Large intestine (tissue), 3 donors: ENCODE measurements around the gene RBPJL. TPM values are rescaled to one million over a fixed set of nuclear protein-coding genes. Genes with fewer than 3 reads are reported as not detected.
A peak's percentile ranks its signal among the peaks of the same experiment; 100 is the strongest.

Experiments used
- DNase-seq, 2 donors: peaks; one replicate each; pipeline versions ENCODE4 v3.0.0 to v3.0.0-alpha.2; 2013
- H3K27ac ChIP-seq: one replicate; pipeline ENCODE4 v1.5.1; 2013; ENCODE audit warnings: low read length
- H3K27me3 ChIP-seq: 2 replicates; pipeline ENCODE4 v1.6.1; 2013; ENCODE audit warnings: low read length; ENCODE audit not compliant: control insufficient read depth, insufficient read depth
- H3K36me3 ChIP-seq: 2 replicates; pipeline ENCODE4 v1.6.1; 2013; ENCODE audit warnings: low read length; ENCODE audit not compliant: control insufficient read depth, insufficient read depth
- H3K4me1 ChIP-seq: one replicate; pipeline ENCODE4 v1.6.1; 2013; ENCODE audit warnings: low read length; ENCODE audit not compliant: control insufficient read depth, insufficient read depth
- H3K4me3 ChIP-seq: one replicate; pipeline ENCODE4 v1.5.1; 2013; ENCODE audit warnings: low read length
- H3K9me3 ChIP-seq: one replicate; pipeline ENCODE4 v1.6.1; 2013; ENCODE audit warnings: mild to moderate bottlenecking, low read depth, low read length, moderate library complexity; ENCODE audit not compliant: control insufficient read depth
- WGBS: methylation state at CpG from one replicate; pipeline ENCODE4 v1.1.5; 2013; ENCODE audit warnings: low lambda C conversion rate; ENCODE audit not compliant: insufficient coverage; 5-methylcytosine and 5-hydroxymethylcytosine counted together
- polyA plus RNA-seq: library from polyadenylated mRNA; unstranded; fragments of 120-200 nt; gene quantifications from one replicate; pipeline ENCODE4 v1.2.1, GENCODE V29; 2013

Gene RBPJL
- polyA plus RNA-seq, 1 donor = not detected

GRCh38 chr20:45336530-45337366, 30.1 kb downstream of the RBPJL start:
- peaks cover 33% of the 10 kb centered on the region for H3K36me3 ChIP-seq
- WGBS = no CpG with 5 or more reads among the region's 11 CpGs
- no peaks in the 10 kb centered on the region for H3K9me3 ChIP-seq
- peak overlapping the region; percentile 53 for H3K27ac ChIP-seq
- H3K27me3 ChIP-seq = no peaks in the 10 kb centered on the region
- no peak overlapping the region for H3K4me3 ChIP-seq
- peak; percentile 55 to 60 for DNase-seq
- H3K4me1 ChIP-seq = peaks cover 56% of the 10 kb centered on the region

DNA sequence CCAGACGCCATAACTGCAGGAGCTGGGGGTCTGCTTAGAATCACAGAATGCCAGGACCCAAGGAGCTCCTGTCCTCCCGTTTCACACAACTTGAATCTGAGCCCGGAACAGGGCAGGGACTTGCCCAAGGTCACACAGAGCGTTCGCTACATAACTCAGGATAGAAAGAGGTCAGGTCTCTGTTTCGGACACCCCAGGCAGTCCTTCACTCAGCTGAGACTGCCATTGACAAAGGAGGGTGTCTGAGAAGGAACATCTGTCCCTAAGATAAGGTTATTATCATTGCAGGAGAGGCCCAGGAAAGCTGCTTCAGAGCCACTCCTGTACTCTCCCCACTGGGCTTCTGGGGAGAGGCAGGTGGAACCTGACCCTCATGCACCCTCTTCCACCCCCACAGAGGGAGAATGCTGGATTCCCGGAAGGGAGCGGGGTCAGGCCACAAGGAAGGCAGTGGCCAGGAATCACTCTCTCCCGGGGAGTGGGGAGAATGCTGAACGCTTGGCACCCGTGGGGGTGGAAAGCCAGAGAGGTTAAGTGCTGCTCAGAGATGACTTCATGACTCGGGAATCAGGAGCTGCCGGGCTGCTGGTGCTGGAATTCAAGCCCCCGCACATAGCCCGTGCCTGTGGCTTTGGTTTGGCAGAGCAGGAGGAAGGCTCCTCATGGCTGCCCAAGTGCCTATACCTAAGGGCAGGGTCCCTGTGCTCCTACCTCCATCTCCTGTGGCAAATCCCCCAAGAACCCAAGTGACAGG, 30.9 kb downstream of the RBPJL start:
- no peaks in the 10 kb centered on the region for H3K9me3 ChIP-seq
- no peak overlapping the region for H3K4me3 ChIP-seq
- H3K27ac ChIP-seq = peak overlapping the region; percentile 53
- peaks cover 29% of the 10 kb centered on the region for H3K36me3 ChIP-seq
- H3K27me3 ChIP-seq = no peaks in the 10 kb centered on the region
- 7% methylated on average over 3 of the region's 15 CpGs for WGBS
- DNase-seq = peak; percentile 54 to 76
- peaks cover 63% of the 10 kb centered on the region for H3K4me1 ChIP-seq

- Histone ChIP-seq H3K27ac (peak overlapping the region; percentile 53), H3K4me1 (peaks cover 71% of the 10 kb centered on the region), H3K36me3 (peaks cover 21% of the 10 kb centered on the region), H3K9me3 (no peaks in the 10 kb centered on the region), H3K27me3 (no peaks in the 10 kb centered on the region), H3K4me3 (no peak overlapping the region)
- WGBS = 40% methylated on average over 1 of the region's 11 CpGs
- no peak for DNase-seq
Measured at GRCh38 chr20:45338121-45339030, 31.7 kb downstream of the RBPJL start.

DNA sequence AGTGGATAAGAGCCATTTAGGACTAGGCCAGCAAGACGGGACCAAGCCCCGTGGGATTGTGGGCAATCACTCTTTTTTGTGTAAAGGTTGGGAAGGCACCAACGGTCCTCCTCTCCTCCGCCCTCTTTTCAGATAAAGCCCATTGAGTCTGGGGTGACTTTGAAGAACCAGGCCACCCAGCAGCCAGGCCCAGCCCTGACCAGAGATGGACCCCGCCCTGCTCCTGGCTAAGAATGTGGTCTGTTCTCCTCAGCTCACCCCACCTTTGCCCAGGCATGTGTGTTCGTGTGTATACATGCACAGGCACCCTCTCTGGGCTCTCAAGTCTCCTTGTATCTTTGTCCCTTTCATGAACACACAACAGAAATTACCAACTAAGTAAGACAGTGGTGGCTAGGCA, 32.4 kb downstream of the RBPJL start:
- DNase-seq = peak in 1 of 2 donors; percentile 48
- H3K9me3 ChIP-seq = no peaks in the 10 kb centered on the region
- H3K4me1 ChIP-seq = peaks cover 78% of the 10 kb centered on the region
- no peaks in the 10 kb centered on the region for H3K27me3 ChIP-seq
- H3K4me3 ChIP-seq = no peak overlapping the region
- peak overlapping the region; percentile 53 for H3K27ac ChIP-seq
- peaks cover 21% of the 10 kb centered on the region for H3K36me3 ChIP-seq
- WGBS = no CpG with 5 or more reads among the region's 6 CpGs

DNA sequence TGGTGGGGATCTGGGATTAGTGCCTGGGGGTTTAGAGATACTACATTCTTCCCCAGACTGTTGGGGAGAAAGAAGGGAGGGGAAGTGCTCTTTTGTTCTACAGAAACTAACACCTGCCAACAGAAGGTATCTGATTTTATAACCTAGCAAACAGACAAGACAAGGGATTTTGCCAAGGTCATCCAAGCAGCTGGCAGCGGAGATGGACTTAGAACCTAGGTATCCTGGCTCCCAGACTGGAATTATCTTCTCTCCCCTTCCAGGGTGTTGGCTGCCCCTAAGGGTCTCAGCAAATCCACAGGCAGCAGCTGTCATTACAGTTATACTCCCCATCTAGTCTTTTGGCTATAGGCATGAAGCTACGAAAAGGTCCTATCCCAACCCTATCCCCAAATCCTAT, 33.2 kb downstream of the RBPJL start:
- WGBS = no CpG with 5 or more reads among the region's 2 CpGs
- no peaks in the 10 kb centered on the region for H3K27me3 ChIP-seq
- peak overlapping the region; percentile 96 for H3K27ac ChIP-seq
- no peaks in the 10 kb centered on the region for H3K9me3 ChIP-seq
- H3K4me1 ChIP-seq = peaks cover 85% of the 10 kb centered on the region
- peaks cover 19% of the 10 kb centered on the region for H3K36me3 ChIP-seq
- peak in 1 of 2 donors; percentile 15 for DNase-seq
- H3K4me3 ChIP-seq = no peak overlapping the region

GRCh38 chr20:45340236-45340847, 33.7 kb downstream of the RBPJL start:
- peaks cover 14% of the 10 kb centered on the region for H3K36me3 ChIP-seq
- H3K27ac ChIP-seq = peak overlapping the region; percentile 96
- H3K27me3 ChIP-seq = no peaks in the 10 kb centered on the region
- H3K4me3 ChIP-seq = no peak overlapping the region
- WGBS = no CpG with 5 or more reads among the region's 5 CpGs
- H3K9me3 ChIP-seq = no peaks in the 10 kb centered on the region
- DNase-seq = peak in 1 of 2 donors; percentile 30
- H3K4me1 ChIP-seq = peaks cover 91% of the 10 kb centered on the region

- Histone ChIP-seq H3K4me3 (no peak overlapping the region), H3K27ac (peak overlapping the region; percentile 96), H3K27me3 (no peaks in the 10 kb centered on the region), H3K9me3 (no peaks in the 10 kb centered on the region), H3K4me1 (peaks cover 94% of the 10 kb centered on the region), H3K36me3 (peaks cover 9% of the 10 kb centered on the region)
- DNase-seq = no peak
- WGBS = no CpG with 5 or more reads among the region's 1 CpG
Measured at GRCh38 chr20:45340951-45341350, 34.3 kb downstream of the RBPJL start.

DNA sequence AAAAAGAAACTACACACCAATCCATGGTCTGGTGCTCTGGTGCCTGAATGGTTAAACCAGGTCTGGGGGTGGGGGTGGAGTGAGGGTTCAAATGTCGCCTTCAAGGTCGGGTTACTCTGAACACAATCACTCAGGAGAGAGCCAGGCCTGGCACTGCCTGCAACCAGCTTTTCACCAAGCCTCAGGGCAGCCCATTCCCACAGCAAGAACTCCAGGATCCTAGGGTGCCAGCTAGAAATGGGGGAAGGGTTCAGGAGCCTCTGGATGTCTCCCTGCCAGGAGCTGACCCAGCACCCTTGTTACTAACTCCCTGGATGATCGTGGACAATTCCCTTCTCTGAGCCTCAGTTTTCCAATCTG, 34.9 kb downstream of the RBPJL start:
- WGBS = no CpG with 5 or more reads among the region's 3 CpGs
- Histone ChIP-seq H3K4me1 (peaks cover 89% of the 10 kb centered on the region), H3K9me3 (no peaks in the 10 kb centered on the region), H3K36me3 (peaks cover 9% of the 10 kb centered on the region), H3K27ac (peak overlapping the region; percentile 96), H3K27me3 (no peaks in the 10 kb centered on the region), H3K4me3 (peak overlapping the region; percentile 19)
- no peak for DNase-seq

DNA sequence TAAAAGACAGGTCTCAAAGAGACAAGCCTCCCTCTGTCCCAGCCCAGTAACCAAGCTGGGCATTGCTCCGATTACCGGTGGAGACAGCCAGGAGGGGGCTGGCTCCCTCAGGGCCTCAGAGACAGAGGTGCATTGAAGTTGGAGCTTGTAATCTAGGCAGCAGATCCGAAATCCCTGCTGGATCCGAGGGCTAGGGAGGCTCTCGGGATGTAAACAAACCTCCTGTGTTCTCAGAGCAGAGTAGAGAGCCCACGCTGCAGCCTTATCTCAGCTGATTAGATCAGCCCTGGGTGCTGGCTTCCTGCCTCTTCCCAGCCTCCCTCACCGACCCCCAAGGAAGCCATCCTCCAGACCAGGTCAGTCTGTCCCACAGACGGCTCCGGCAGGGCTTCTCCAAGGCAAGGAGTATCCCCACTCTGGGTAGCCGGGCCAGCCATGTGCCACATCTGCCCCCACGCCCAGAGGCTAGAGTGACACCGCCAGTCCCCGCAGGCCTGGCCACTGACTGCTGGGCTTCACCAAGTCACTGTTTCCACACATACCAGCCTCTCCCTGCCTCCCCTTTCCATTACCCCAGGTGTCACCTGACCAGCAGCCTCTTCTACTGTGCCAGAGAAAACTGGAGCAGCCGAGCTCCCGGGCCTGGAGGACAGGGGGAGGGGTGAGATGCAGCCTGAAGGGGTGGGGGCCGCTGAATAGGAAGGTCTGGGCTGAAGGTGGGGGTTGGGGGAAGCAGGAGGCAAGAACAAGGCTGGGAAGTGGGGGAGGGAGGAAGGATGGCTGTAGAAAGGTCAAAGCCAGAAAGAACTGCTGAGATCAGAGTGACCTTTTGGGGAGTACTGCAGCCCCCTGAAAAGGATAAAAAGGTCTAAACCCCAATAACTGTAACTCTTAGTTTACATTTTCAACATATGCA, 35.6 kb downstream of the RBPJL start:
- no CpG with 5 or more reads among the region's 16 CpGs for WGBS
- Histone ChIP-seq H3K36me3 (peaks cover 9% of the 10 kb centered on the region), H3K4me3 (peak overlapping the region; percentile 19), H3K4me1 (peaks cover 83% of the 10 kb centered on the region), H3K27me3 (no peaks in the 10 kb centered on the region), H3K27ac (peak overlapping the region; percentile 96), H3K9me3 (no peaks in the 10 kb centered on the region)
- peak; percentile 74 to 85 for DNase-seq
